ENCODE data around the gene TCF7L2. TPM values are rescaled to one million over a fixed set of nuclear protein-coding genes. Genes with fewer than 3 reads are reported as not detected.

Gene TCF7L2
- total and polyA plus RNA-seq, 9 of the 15 experiments (the other 6 are each of a cell fraction or from before 2014, with no cell fraction given) = 0.32 to 2.8 (median 0.92) TPM

GRCh38 chr10:113091920-113092319 is 141.9 kb downstream of the TCF7L2 start (continued):
- TF ChIP-seq ZBTB40 (IDR thresholded peaks at IDR 0.05) = no peak
- no peak for TF ChIP-seq ZBTB40 (CRISPR knock-in tag; IDR thresholded peaks at IDR 0.05)
- TF ChIP-seq HSF4 (CRISPR knock-in tag; IDR thresholded peaks at IDR 0.05; ENCODE audit: borderline replicate concordance) = no peak
- peak; percentile 82 for TF ChIP-seq CBFA2T3 (IDR thresholded peaks at IDR 0.05)
- TF ChIP-seq TGIF2 (CRISPR knock-in tag; IDR thresholded peaks at IDR 0.05) = no peak
- TF ChIP-seq TAL1 (IDR thresholded peaks at IDR 0.05) = peak; percentile 80
- TF ChIP-seq SMARCC2 (IDR thresholded peaks at IDR 0.05; ENCODE audit: low read depth) = 0 out of 2 replicates have a peak, but pooled peaks have one; percentile 25
- TF ChIP-seq ZBTB26 (CRISPR knock-in tag; IDR thresholded peaks at IDR 0.05) = no peak
- peak; percentile 81 for TF ChIP-seq ARID1B (IDR thresholded peaks at IDR 0.05)
- TF ChIP-seq CTCFL (IDR thresholded peaks at IDR 0.05; ENCODE audit: borderline replicate concordance, insufficient read depth, low read depth, low read length, poor library complexity, severe bottlenecking) = no peak
- TF ChIP-seq CCAR2 (IDR thresholded peaks at IDR 0.05; ENCODE audit: low read depth, low read length) = no peak
- TF ChIP-seq NR2C2 (CRISPR knock-in tag; IDR thresholded peaks at IDR 0.05) = no peak
- no peak for TF ChIP-seq NR2C2 (tag; IDR thresholded peaks at IDR 0.05)
- TF ChIP-seq ZNF316 (IDR thresholded peaks at IDR 0.05) = peak; percentile 9; the same call in 1 of the 2 replicates
- 0 out of 2 replicates have a peak, but pooled peaks have one; percentile 19 for TF ChIP-seq CTBP1 (IDR thresholded peaks at IDR 0.05; ENCODE audit: borderline replicate concordance)
- TF ChIP-seq PHF21A (IDR thresholded peaks at IDR 0.05; ENCODE audit: borderline replicate concordance, low read depth) = no peak
- TF ChIP-seq HNRNPK (IDR thresholded peaks at IDR 0.05; ENCODE audit: low read depth, low read length, poor library complexity, severe bottlenecking) = no peak
- TF ChIP-seq MAFK (IDR thresholded peaks at IDR 0.05; ENCODE audit: low read length) = 0 out of 2 replicates have a peak, but pooled peaks have one; percentile 2
